Measurements from ENCODE around the gene ZNF562. TPM values are rescaled to one million over a fixed set of nuclear protein-coding genes. Genes with fewer than 3 reads are reported as not detected.

Gene ZNF562
- 25.3 and 29.2 TPM in 2 replicates for total RNA-seq

DNA sequence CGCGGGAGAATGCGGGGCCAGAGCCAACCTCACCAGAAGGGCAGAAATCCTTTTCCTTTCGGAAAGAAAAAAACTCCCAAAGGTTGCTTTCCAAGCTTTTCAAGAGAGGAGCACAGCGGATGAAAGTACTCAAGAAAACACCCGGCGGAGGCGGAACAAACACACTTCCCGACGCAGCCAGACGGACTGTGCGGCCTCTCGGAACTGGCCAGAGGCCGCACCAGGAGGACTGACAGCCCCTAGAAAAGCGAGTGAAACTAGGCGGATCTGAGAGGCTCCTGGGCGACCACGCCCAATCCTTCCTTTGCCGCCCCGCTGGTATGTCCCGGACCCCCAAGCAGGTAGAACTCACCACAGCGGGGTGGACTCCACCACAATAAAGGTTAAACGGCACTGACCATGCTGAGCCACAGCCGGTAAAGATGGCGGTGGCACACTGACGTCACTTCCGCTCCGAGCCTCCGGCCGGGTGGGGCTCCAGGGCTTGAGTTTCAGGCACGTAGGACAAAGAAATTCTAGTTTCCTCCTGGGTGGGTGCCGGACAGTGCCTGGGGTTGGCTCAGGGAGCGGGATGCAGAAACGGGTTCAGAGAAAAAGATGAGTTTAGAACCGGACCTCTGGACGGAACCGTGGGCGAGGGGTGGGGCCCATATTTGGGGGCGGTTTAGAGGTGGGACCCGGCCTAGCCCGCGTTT, at the start of gene ZNF562:
TSS of gene ZNF562 (minus strand) at position 438 of the 695 bp plus-strand sequence. CDS start 14,356 bp downstream, outside the sequence.

DNA sequence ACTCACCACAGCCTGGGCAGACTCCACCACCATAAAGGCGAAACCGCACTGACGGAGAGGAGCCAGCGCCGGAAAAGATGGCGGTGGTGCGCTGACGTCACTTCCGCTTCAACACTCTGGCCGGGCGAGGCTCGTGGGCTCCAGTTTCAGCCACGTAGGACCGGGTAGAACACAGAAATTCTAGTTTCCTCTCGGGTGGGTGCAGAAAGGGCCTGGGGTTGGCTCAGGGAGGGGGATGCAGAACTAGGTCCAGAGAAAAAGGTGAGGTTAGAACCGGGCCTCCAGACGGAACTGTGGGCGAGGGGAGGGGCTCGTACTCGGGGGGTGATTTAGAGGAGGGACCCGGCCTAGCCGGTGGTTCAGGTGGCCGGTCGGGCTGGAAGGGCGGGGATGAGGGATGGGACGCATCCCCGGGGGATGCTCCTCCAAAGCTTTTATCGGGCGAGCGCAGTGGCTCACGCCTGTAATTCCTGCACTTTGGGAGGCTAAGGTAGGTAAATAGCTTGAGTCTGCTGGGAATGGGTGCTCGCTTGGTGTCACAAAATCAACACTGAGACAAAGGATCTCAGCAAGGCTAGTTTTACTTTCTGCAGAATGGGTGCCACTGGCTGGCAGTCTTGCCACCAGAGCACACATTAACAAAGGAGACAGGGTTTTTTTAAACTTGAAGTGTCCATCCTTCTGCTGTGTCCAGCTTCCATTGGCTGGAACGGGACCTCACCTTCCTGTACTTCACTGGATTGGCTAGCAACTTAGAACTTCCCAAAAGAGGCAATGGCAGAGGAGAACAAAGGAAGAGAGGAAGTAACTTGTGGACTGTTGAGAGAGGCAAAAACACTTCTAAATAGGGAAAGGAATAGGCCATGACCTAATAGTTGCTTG, 53.5 kb downstream of the ZNF562 start, which contains the start of gene ZNF561:
TSS of gene ZNF561 (minus strand) at position 77 of the 882 bp plus-strand sequence. CDS start 1,776 bp downstream, outside the sequence.

Other genes starting within 250 kb of the ZNF562 start
- 7.6 and 10.0 TPM in 2 replicates for gene ZNF266, start 239.5 kb downstream of the ZNF562 start, total RNA-seq
- under 0.01 and 2.8 TPM in 2 replicates for gene ZNF560, start 176.5 kb downstream of the ZNF562 start, total RNA-seq
- gene ZNF426, start 136.5 kb downstream of the ZNF562 start, total RNA-seq: 7.4 and 14.4 TPM in 2 replicates
- gene ZNF121, start 90.6 kb downstream of the ZNF562 start, total RNA-seq: 17.7 and 27.9 TPM in 2 replicates
- 19.3 and 20.6 TPM in 2 replicates for gene ZNF561, start 53.9 kb downstream of the ZNF562 start, total RNA-seq
- 2.3 and 8.3 TPM in 2 replicates for gene ZNF846, start 93.6 kb upstream of the ZNF562 start, total RNA-seq
- gene FBXL12, start 144.0 kb upstream of the ZNF562 start, total RNA-seq: 31.8 and 33.0 TPM in 2 replicates
- 563 and 930 TPM in 2 replicates for gene UBL5, start 152.8 kb upstream of the ZNF562 start, total RNA-seq
- 88.3 and 124 TPM in 2 replicates for gene PIN1, start 160.2 kb upstream of the ZNF562 start, total RNA-seq